ENCODE results near the gene TMEM271. TPM values are rescaled to one million over a fixed set of nuclear protein-coding genes. Genes with fewer than 3 reads are reported as not detected.

TMEM271 gene
- total RNA-seq = 0.06 TPM

GRCh38 chr4:576245-576821 lies at the start of gene TMEM271:
Gene TMEM271, minus strand, starts transcription at chr4:576295. Its CDS starts 233 bp downstream, at chr4:576062.

GRCh38 chr4:624705-625590 lies 48.9 kb upstream of the TMEM271 start, which contains the start of gene PDE6B:
Gene PDE6B, plus strand, starts transcription at chr4:625573. Its CDS starts 54 bp downstream, at chr4:625627.

Other genes with a start within 250 kb of the TMEM271 start
- gene ZNF141, start 238.5 kb downstream of the TMEM271 start, total RNA-seq = 33.2 TPM
- 33.1 TPM for gene ZNF721, start 77.1 kb downstream of the TMEM271 start, total RNA-seq
- 56.3 TPM for gene PIGG, start 77.1 kb downstream of the TMEM271 start, total RNA-seq
- 29.0 TPM for gene PDE6B, start 49.3 kb upstream of the TMEM271 start, total RNA-seq
- 209 TPM for gene ATP5ME, start 98.0 kb upstream of the TMEM271 start, total RNA-seq
- gene MYL5, start 98.2 kb upstream of the TMEM271 start, total RNA-seq = 91.3 TPM
- gene SLC49A3, start 112.9 kb upstream of the TMEM271 start, total RNA-seq = 7.5 TPM
- 63.6 TPM for gene PCGF3, start 129.5 kb upstream of the TMEM271 start, total RNA-seq
- gene CPLX1, start 249.8 kb upstream of the TMEM271 start, total RNA-seq = 2.6 TPM